Measurements from ENCODE around the gene CLDN10. TPM values are rescaled to one million over a fixed set of nuclear protein-coding genes. Genes with fewer than 3 reads are reported as not detected.

The CLDN10 gene
- total RNA-seq, 1 donor from 2014 or later, result 0.32 TPM

DNA sequence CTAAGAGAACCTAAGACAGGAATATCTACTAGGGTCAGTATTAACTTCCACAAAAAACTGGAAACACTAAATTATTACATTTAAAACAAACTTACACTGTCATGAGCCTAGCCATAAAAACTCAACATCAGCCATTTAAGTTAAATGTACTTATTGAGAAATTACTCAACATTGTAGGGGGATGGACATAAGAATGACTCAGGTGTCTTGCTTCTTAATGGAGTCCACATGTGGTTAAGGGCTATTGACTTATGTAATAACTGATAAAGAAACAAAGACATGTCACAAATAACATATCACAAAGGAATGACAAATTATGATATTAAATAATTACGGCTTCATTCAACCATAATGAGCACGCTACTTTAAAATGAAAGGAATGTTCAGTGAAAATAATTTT lies 36.2 kb downstream of the CLDN10 start:
- Histone ChIP-seq H3K27ac (ENCODE audit: low read depth, low read length) (peak overlapping the region; percentile 10), H3K9me3 (ENCODE audit: insufficient read depth, low read depth, low read length) (no peaks in the 10 kb centered on the region), H3K79me2 (ENCODE audit: insufficient read depth, low read length) (no peaks in the 10 kb centered on the region), H4K20me1 (ENCODE audit: insufficient read depth, low read length) (no peaks in the 10 kb centered on the region), H3K36me3 (ENCODE audit: insufficient read depth, low read length) (peaks cover 66% of the 10 kb centered on the region), H3K27me3 (ENCODE audit: insufficient read depth, low read length) (no peaks in the 10 kb centered on the region), H3K4me2 (ENCODE audit: low read length) (no peak overlapping the region), H3K4me3 (ENCODE audit: insufficient read depth, low read depth, low read length) (no peak overlapping the region), H2AFZ (ENCODE audit: low read depth, low read length) (no peak overlapping the region), H3K4me1 (ENCODE audit: insufficient read depth, low read length) (no peaks in the 10 kb centered on the region), H3K9ac (ENCODE audit: low read length) (no peak overlapping the region)
- Mint-ChIP-seq H3K4me1 (ENCODE audit: low read depth, unreplicated experiment) (no peaks in the 10 kb centered on the region), H3K36me3 (ENCODE audit: low read depth, unreplicated experiment) (peaks cover 19% of the 10 kb centered on the region), H3K4me3 (ENCODE audit: unreplicated experiment) (no peak overlapping the region), H3K27ac (ENCODE audit: unreplicated experiment) (no peak overlapping the region), H3K9me3 (ENCODE audit: unreplicated experiment) (no peaks in the 10 kb centered on the region), H3K27me3 (ENCODE audit: low read depth, unreplicated experiment) (no peaks in the 10 kb centered on the region)
- DNase-seq (ENCODE audit: low read depth) (peak; percentile 57), FAIRE-seq (no peak)
- TF ChIP-seq, protein P1, sequence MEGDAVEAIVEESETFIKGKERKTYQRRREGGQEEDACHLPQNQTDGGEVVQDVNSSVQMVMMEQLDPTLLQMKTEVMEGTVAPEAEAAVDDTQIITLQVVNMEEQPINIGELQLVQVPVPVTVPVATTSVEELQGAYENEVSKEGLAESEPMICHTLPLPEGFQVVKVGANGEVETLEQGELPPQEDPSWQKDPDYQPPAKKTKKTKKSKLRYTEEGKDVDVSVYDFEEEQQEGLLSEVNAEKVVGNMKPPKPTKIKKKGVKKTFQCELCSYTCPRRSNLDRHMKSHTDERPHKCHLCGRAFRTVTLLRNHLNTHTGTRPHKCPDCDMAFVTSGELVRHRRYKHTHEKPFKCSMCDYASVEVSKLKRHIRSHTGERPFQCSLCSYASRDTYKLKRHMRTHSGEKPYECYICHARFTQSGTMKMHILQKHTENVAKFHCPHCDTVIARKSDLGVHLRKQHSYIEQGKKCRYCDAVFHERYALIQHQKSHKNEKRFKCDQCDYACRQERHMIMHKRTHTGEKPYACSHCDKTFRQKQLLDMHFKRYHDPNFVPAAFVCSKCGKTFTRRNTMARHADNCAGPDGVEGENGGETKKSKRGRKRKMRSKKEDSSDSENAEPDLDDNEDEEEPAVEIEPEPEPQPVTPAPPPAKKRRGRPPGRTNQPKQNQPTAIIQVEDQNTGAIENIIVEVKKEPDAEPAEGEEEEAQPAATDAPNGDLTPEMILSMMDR (IDR thresholded peaks at IDR 0.05; ENCODE audit: insufficient read depth, low read depth, low read length), result no peak
- TF ChIP-seq EZH2 (IDR thresholded peaks at IDR 0.05; ENCODE audit: insufficient read depth, low read length), result no peak

DNA sequence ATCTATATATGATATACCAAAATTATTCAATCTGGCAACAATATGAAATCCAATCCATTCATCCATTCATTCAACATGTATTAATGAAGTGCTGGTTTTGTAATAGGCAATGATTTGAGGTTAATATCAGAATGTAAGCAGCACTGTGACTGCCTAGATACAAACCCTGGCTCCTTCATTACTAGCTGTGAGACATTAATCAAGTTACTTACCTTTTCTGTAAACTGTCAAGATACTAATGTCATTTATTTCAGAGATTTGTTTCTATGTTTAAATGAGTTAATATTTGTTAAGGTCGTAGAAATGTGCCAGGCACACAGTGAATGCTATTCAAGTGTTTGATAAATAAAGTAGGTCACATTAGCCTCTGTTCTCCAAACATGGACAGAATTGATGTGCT lies 40.9 kb downstream of the CLDN10 start:
- Mint-ChIP-seq H3K9me3 (ENCODE audit: unreplicated experiment) (no peaks in the 10 kb centered on the region), H3K4me3 (ENCODE audit: unreplicated experiment) (no peak overlapping the region), H3K36me3 (ENCODE audit: low read depth, unreplicated experiment) (peaks cover 15% of the 10 kb centered on the region), H3K27ac (ENCODE audit: unreplicated experiment) (no peak overlapping the region), H3K4me1 (ENCODE audit: low read depth, unreplicated experiment) (no peaks in the 10 kb centered on the region), H3K27me3 (ENCODE audit: low read depth, unreplicated experiment) (no peaks in the 10 kb centered on the region)
- H2AFZ ChIP-seq (ENCODE audit: low read depth, low read length), result no peak overlapping the region
- no peaks in the 10 kb centered on the region for H4K20me1 ChIP-seq (ENCODE audit: insufficient read depth, low read length)
- FAIRE-seq (no peak), DNase-seq (ENCODE audit: low read depth) (no peak)
- TF ChIP-seq, protein P1 (IDR thresholded peaks at IDR 0.05; ENCODE audit: insufficient read depth, low read depth, low read length), result no peak
- TF ChIP-seq EZH2 (IDR thresholded peaks at IDR 0.05; ENCODE audit: insufficient read depth, low read length), result no peak
- H3K4me1 ChIP-seq (ENCODE audit: insufficient read depth, low read length), result no peaks in the 10 kb centered on the region
- H3K27me3 ChIP-seq (ENCODE audit: insufficient read depth, low read length), result no peaks in the 10 kb centered on the region
- peaks cover 42% of the 10 kb centered on the region for H3K36me3 ChIP-seq (ENCODE audit: insufficient read depth, low read length)
- H3K4me2 ChIP-seq (ENCODE audit: low read length), result no peak overlapping the region
- no peaks in the 10 kb centered on the region for H3K79me2 ChIP-seq (ENCODE audit: insufficient read depth, low read length)
- H3K9me3 ChIP-seq (ENCODE audit: insufficient read depth, low read depth, low read length), result no peaks in the 10 kb centered on the region
- no peak overlapping the region for H3K27ac ChIP-seq (ENCODE audit: low read depth, low read length)
- no peak overlapping the region for H3K4me3 ChIP-seq (ENCODE audit: insufficient read depth, low read depth, low read length)
- no peak overlapping the region for H3K9ac ChIP-seq (ENCODE audit: low read length)

- H4K20me1 ChIP-seq (ENCODE audit: insufficient read depth, low read length), result no peaks in the 10 kb centered on the region
- no peak overlapping the region for H3K4me2 ChIP-seq (ENCODE audit: low read length)
- FAIRE-seq (no peak), DNase-seq (ENCODE audit: low read depth) (no peak)
- no peaks in the 10 kb centered on the region for H3K9me3 Mint-ChIP-seq (ENCODE audit: unreplicated experiment)
- H3K27ac ChIP-seq (ENCODE audit: low read depth, low read length), result no peak overlapping the region
- peaks cover 35% of the 10 kb centered on the region for H3K36me3 ChIP-seq (ENCODE audit: insufficient read depth, low read length)
- no peak overlapping the region for H2AFZ ChIP-seq (ENCODE audit: low read depth, low read length)
- no peak overlapping the region for H3K4me3 Mint-ChIP-seq (ENCODE audit: unreplicated experiment)
- H3K27me3 Mint-ChIP-seq (ENCODE audit: low read depth, unreplicated experiment), result no peaks in the 10 kb centered on the region
- H3K27me3 ChIP-seq (ENCODE audit: insufficient read depth, low read length), result no peaks in the 10 kb centered on the region
- H3K9ac ChIP-seq (ENCODE audit: low read length), result no peak overlapping the region
- H3K36me3 Mint-ChIP-seq (ENCODE audit: low read depth, unreplicated experiment), result peaks cover 10% of the 10 kb centered on the region
- no peaks in the 10 kb centered on the region for H3K4me1 ChIP-seq (ENCODE audit: insufficient read depth, low read length)
- H3K4me1 Mint-ChIP-seq (ENCODE audit: low read depth, unreplicated experiment), result no peaks in the 10 kb centered on the region
- no peak overlapping the region for H3K27ac Mint-ChIP-seq (ENCODE audit: unreplicated experiment)
- H3K9me3 ChIP-seq (ENCODE audit: insufficient read depth, low read depth, low read length), result no peaks in the 10 kb centered on the region
- no peak overlapping the region for H3K4me3 ChIP-seq (ENCODE audit: insufficient read depth, low read depth, low read length)
- H3K79me2 ChIP-seq (ENCODE audit: insufficient read depth, low read length), result no peaks in the 10 kb centered on the region
- TF ChIP-seq, protein P1 (IDR thresholded peaks at IDR 0.05; ENCODE audit: insufficient read depth, low read depth, low read length), result no peak
- no peak for TF ChIP-seq EZH2 (IDR thresholded peaks at IDR 0.05; ENCODE audit: insufficient read depth, low read length)
These were observed 44.2 kb downstream of the CLDN10 start for GRCh38 chr13:95596701-95597100.

Data from astrocyte (in vitro differentiated cells and primary cell).